H9 (cell line): ENCODE measurements around the gene ACOT11. TPM values are rescaled to one million over a fixed set of nuclear protein-coding genes. Genes with fewer than 3 reads are reported as not detected.

Experiments used
- DNase-seq: peaks from one replicate; pipeline ENCODE4 v3.0.0-alpha.2; 2017
- H2AFZ ChIP-seq: one replicate; pipeline ENCODE4 v1.6.1; 2013; ENCODE audit warnings: mild to moderate bottlenecking, low read length, control low read depth, moderate library complexity
- H2AK5ac ChIP-seq: 2 replicates; pipeline ENCODE4 v1.6.1; 2013; ENCODE audit warnings: low read length, control low read depth, mixed read lengths; ENCODE audit not compliant: insufficient read length
- H2BK120ac ChIP-seq: one replicate; pipeline ENCODE4 v1.6.1; 2013; ENCODE audit warnings: low read depth, mild to moderate bottlenecking, low read length, control low read depth, inconsistent platforms; ENCODE audit not compliant: poor library complexity, severe bottlenecking
- H2BK12ac ChIP-seq: 2 replicates; pipeline ENCODE4 v1.6.1; 2013; ENCODE audit warnings: low read length, control low read depth, mixed read lengths, low read depth; ENCODE audit not compliant: insufficient read length
- H2BK15ac ChIP-seq: 2 replicates; pipeline ENCODE4 v1.6.1; 2013; ENCODE audit warnings: low read depth, low read length, control low read depth
- H2BK20ac ChIP-seq: one replicate; pipeline ENCODE4 v1.6.1; 2013; ENCODE audit warnings: low read depth, mild to moderate bottlenecking, low read length, control low read depth, inconsistent platforms; ENCODE audit not compliant: poor library complexity, severe bottlenecking
- H2BK5ac ChIP-seq: 2 replicates; pipeline ENCODE4 v1.6.1; 2013; ENCODE audit warnings: low read length, control low read depth, mixed read lengths; ENCODE audit not compliant: insufficient read length
- H3K14ac ChIP-seq: 2 replicates; pipeline ENCODE4 v1.6.1; 2013; ENCODE audit warnings: low read length, control low read depth; ENCODE audit not compliant: insufficient read depth
- H3K18ac ChIP-seq: 2 replicates; pipeline ENCODE4 v1.6.1; 2013; ENCODE audit warnings: low read depth, mild to moderate bottlenecking, mixed read lengths, low read length, control low read depth; ENCODE audit not compliant: insufficient read length
- H3K23ac ChIP-seq: 2 replicates; pipeline ENCODE4 v1.6.1; 2013; ENCODE audit warnings: low read length, control low read depth, mixed read lengths, low read depth; ENCODE audit not compliant: insufficient read length
- H3K23me2 ChIP-seq: 2 replicates; pipeline ENCODE4 v1.6.1; 2013; ENCODE audit warnings: low read depth, mild to moderate bottlenecking, mixed read lengths, low read length, control low read depth; ENCODE audit not compliant: insufficient read length, poor library complexity, severe bottlenecking
- H3K27ac ChIP-seq: 2 replicates; pipeline ENCODE4 v1.5.1; 2013; ENCODE audit warnings: low read length, control low read depth, mixed read lengths, low read depth; ENCODE audit not compliant: insufficient read length
- H3K27me3 ChIP-seq: 2 replicates; pipeline ENCODE4 v1.6.1; 2013; ENCODE audit warnings: low read length, control low read depth, inconsistent platforms; ENCODE audit not compliant: insufficient read depth
- H3K4ac ChIP-seq: 2 replicates; pipeline ENCODE4 v1.6.1; 2013; ENCODE audit warnings: low read depth, mild to moderate bottlenecking, control low read depth, inconsistent platforms, low read length, moderate library complexity
- H3K4me1 ChIP-seq: 2 replicates; pipeline ENCODE4 v1.6.1; 2013; ENCODE audit warnings: low read length, control low read depth, inconsistent platforms; ENCODE audit not compliant: insufficient read depth
- H3K4me2 ChIP-seq: 2 replicates; pipeline ENCODE4 v1.6.1; 2013; ENCODE audit warnings: low read length, control low read depth, mixed read lengths; ENCODE audit not compliant: insufficient read length, insufficient read depth
- H3K56ac ChIP-seq: 2 replicates; pipeline ENCODE4 v1.6.1; 2013; ENCODE audit warnings: low read depth, mild to moderate bottlenecking, mixed read lengths, low read length, control low read depth; ENCODE audit not compliant: insufficient read length
- H3K79me1 ChIP-seq: 2 replicates; pipeline ENCODE4 v1.6.1; 2013; ENCODE audit warnings: low read depth, mild to moderate bottlenecking, moderate library complexity, low read length, control low read depth, inconsistent platforms; ENCODE audit not compliant: insufficient read depth, poor library complexity, severe bottlenecking
- H3K79me2 ChIP-seq: 2 replicates; pipeline ENCODE4 v1.6.1; 2013; ENCODE audit warnings: low read length, control low read depth, inconsistent platforms; ENCODE audit not compliant: insufficient read depth
- H3K9ac ChIP-seq: 2 replicates; pipeline ENCODE4 v1.6.1; 2013; ENCODE audit warnings: low read length, control low read depth, mixed read lengths; ENCODE audit not compliant: insufficient read length; ENCODE audit errors: extremely low read depth
- H3K9me3 ChIP-seq: one replicate; pipeline ENCODE4 v1.6.1; 2013; ENCODE audit warnings: low read depth, low read length, inconsistent platforms; ENCODE audit not compliant: control insufficient read depth
- H3T11ph ChIP-seq: one replicate; pipeline ENCODE4 v1.6.1; 2013; ENCODE audit warnings: mild to moderate bottlenecking, low read length, control low read depth, inconsistent platforms
- H4K20me1 ChIP-seq: one replicate; pipeline ENCODE4 v1.6.1; 2013; ENCODE audit not compliant: control insufficient read depth, insufficient read length, insufficient read depth
- H4K5ac ChIP-seq: 2 replicates; pipeline ENCODE4 v1.6.1; 2013; ENCODE audit warnings: low read depth, mild to moderate bottlenecking, mixed read lengths, low read length, control low read depth; ENCODE audit not compliant: insufficient read length
- H4K8ac ChIP-seq: replicated peaks from 2 replicates; pipeline ENCODE4 v1.6.1; 2013; ENCODE audit warnings: low read length, control low read depth, mixed read lengths, low read depth; ENCODE audit not compliant: insufficient read length
- H4K91ac ChIP-seq: 2 replicates; pipeline ENCODE4 v1.6.1; 2013; ENCODE audit warnings: low read depth, mild to moderate bottlenecking, moderate library complexity, mixed read lengths, low read length, control low read depth; ENCODE audit not compliant: insufficient read length
- H3K27ac Mint-ChIP-seq, 3 experiments: 2 replicates in 2 of 3; 3 replicates in 1 of 3; pipeline ENCODE4 v1.8.0; 2020 to 2021; ENCODE audit warnings: mixed read lengths in 3 of 3, mild to moderate bottlenecking in 1 of 3, moderate library complexity in 1 of 3
- H3K27me3 Mint-ChIP-seq: 2 replicates; pipeline ENCODE4 v1.8.0; 2021; ENCODE audit warnings: low read depth, mild to moderate bottlenecking, moderate library complexity, mixed read lengths
- H3K36me3 Mint-ChIP-seq, 3 experiments: 2 replicates in 2 of 3; 3 replicates in 1 of 3; pipeline ENCODE4 v1.8.0; 2020 to 2021; ENCODE audit warnings: low read depth in 3 of 3, mixed read lengths in 3 of 3; ENCODE audit not compliant: insufficient read depth in 1 of 3
- H3K4me1 Mint-ChIP-seq, 2 experiments: 2 replicates each; pipeline ENCODE4 v1.8.0; 2020; ENCODE audit warnings: mixed read lengths in 2 of 2
- H3K4me3 Mint-ChIP-seq, 2 experiments: 2 replicates in 1 of 2; 3 replicates in 1 of 2; pipeline ENCODE4 v1.8.0; 2020 to 2021; ENCODE audit warnings: mild to moderate bottlenecking in 2 of 2, mixed read lengths in 2 of 2, moderate library complexity in 1 of 2
- H3K9me3 Mint-ChIP-seq, 2 experiments: 2 replicates in 1 of 2; 3 replicates in 1 of 2; pipeline ENCODE4 v1.8.0; 2020; ENCODE audit warnings: mild to moderate bottlenecking in 2 of 2, mixed read lengths in 2 of 2, moderate library complexity in 1 of 2
- WGBS: extraction: QIAGEN DNeasy Blood & Tissue Kit; methylation state at CpG from one replicate; pipeline ENCODE4 v1.1.7; 2013; ENCODE audit warnings: missing lambda C conversion rate, low lambda C conversion rate, mixed read lengths; ENCODE audit not compliant: insufficient read length; ENCODE audit errors: extremely low coverage; 5-methylcytosine and 5-hydroxymethylcytosine counted together
- total RNA-seq: library from RNA; stranded (reverse); gene quantifications from 2 replicates; pipeline ENCODE4 v1.2.1, GENCODE V29; 2021
- TF ChIP-seq, protein P1 (sequence below): fragments of 200-600 bp; sonication (generic); conservative IDR thresholded peaks from 3 replicates; pipeline ENCODE4 v1.8.0; 2021; ENCODE audit warnings: antibody characterized with exemption, mild to moderate bottlenecking

The ACOT11 gene
- total RNA-seq, 1 experiment from 2014 or later: 4.0 TPM

DNA sequence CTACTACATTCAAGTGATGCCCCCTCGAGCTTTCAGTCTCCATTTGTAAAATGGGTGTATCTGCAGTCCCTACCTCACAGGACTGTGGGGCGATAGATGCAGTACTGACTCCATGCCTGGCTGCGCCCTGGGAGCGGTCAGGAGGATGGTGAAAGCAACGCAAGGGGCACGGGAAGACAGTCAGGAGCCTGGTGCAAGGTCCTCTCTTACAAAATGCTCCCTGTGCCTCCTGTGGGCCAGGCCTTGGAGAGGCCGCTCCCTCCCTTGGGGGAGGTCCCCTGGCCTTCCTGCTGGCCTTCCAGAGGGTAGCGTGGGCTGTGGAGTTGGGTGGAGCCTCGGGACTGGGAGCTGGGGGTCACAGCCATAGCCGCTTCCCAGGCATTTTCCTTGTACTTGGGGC, 53.7 kb downstream of the ACOT11 start:
- no peaks in the 10 kb centered on the region for H4K20me1 ChIP-seq
- no peaks in the 10 kb centered on the region for H3K9me3 ChIP-seq
- Mint-ChIP-seq H3K9me3 (no peaks in the 10 kb centered on the region; a peak in 1 of 5 replicates), H3K36me3 (no peaks in the 10 kb centered on the region; a peak in 1 of 7 replicates), H3K27ac (no peak overlapping the region; a peak in 1 of 7 replicates), H3K4me1 (peaks cover 8 to 16% of the 10 kb centered on the region in 2 experiments), H3K27me3 (peaks cover 1% of the 10 kb centered on the region; the same call in 1 of the 2 replicates), H3K4me3 (no peak overlapping the region)
- H2BK5ac ChIP-seq: no peak overlapping the region
- no peak overlapping the region for H2BK15ac ChIP-seq
- no peak overlapping the region for H4K8ac ChIP-seq
- H3T11ph ChIP-seq: no peak overlapping the region
- no peak overlapping the region for H3K23ac ChIP-seq
- WGBS: no CpG with 5 or more reads among the region's 10 CpGs
- no peaks in the 10 kb centered on the region for H3K79me1 ChIP-seq
- H2BK120ac ChIP-seq: no peak overlapping the region
- no peaks in the 10 kb centered on the region for H3K23me2 ChIP-seq
- no peak overlapping the region for H3K14ac ChIP-seq
- H4K91ac ChIP-seq: no peak overlapping the region
- no peak overlapping the region for H3K56ac ChIP-seq
- H2BK20ac ChIP-seq: no peak overlapping the region
- no peaks in the 10 kb centered on the region for H3K27me3 ChIP-seq
- TF ChIP-seq, protein P1, sequence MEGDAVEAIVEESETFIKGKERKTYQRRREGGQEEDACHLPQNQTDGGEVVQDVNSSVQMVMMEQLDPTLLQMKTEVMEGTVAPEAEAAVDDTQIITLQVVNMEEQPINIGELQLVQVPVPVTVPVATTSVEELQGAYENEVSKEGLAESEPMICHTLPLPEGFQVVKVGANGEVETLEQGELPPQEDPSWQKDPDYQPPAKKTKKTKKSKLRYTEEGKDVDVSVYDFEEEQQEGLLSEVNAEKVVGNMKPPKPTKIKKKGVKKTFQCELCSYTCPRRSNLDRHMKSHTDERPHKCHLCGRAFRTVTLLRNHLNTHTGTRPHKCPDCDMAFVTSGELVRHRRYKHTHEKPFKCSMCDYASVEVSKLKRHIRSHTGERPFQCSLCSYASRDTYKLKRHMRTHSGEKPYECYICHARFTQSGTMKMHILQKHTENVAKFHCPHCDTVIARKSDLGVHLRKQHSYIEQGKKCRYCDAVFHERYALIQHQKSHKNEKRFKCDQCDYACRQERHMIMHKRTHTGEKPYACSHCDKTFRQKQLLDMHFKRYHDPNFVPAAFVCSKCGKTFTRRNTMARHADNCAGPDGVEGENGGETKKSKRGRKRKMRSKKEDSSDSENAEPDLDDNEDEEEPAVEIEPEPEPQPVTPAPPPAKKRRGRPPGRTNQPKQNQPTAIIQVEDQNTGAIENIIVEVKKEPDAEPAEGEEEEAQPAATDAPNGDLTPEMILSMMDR: no peak
- DNase-seq: no peak
- H3K4me2 ChIP-seq: no peak overlapping the region
- no peak overlapping the region for H3K9ac ChIP-seq
- no peaks in the 10 kb centered on the region; the same call in 1 of the 2 replicates for H3K4me1 ChIP-seq
- H2AK5ac ChIP-seq: no peak overlapping the region
- no peak overlapping the region for H4K5ac ChIP-seq
- H3K79me2 ChIP-seq: no peaks in the 10 kb centered on the region
- H2BK12ac ChIP-seq: no peak overlapping the region
- H2AFZ ChIP-seq: no peak overlapping the region
- H3K4ac ChIP-seq: no peak overlapping the region
- no peak overlapping the region for H3K18ac ChIP-seq
- no peak overlapping the region for H3K27ac ChIP-seq
